IPS-20b (cell line): ENCODE measurements around the gene MAGEB17.
"Not testable (repeated sequence)": the region's sequence is repeated elsewhere in the genome, so short reads cannot be mapped to it uniquely, and the experiment has no call there.

ENCODE experiments used
- H3K27ac ChIP-seq: one replicate; pipeline ENCODE4 v1.5.1; 2013; ENCODE audit warnings: low read length
- H3K27me3 ChIP-seq: 2 replicates; pipeline ENCODE4 v1.6.1; 2013; ENCODE audit warnings: mild to moderate bottlenecking, low read length, inconsistent platforms; ENCODE audit not compliant: insufficient read depth
- H3K36me3 ChIP-seq: 2 replicates; pipeline ENCODE4 v1.6.1; 2013; ENCODE audit warnings: low read depth, mild to moderate bottlenecking, inconsistent platforms, low read length, moderate library complexity; ENCODE audit not compliant: insufficient read depth
- H3K4me1 ChIP-seq: 2 replicates; pipeline ENCODE4 v1.6.1; 2013; ENCODE audit warnings: mild to moderate bottlenecking, control low read depth, inconsistent platforms, low read length, moderate library complexity; ENCODE audit not compliant: insufficient read depth
- H3K4me3 ChIP-seq: 2 replicates; pipeline ENCODE4 v1.5.1; 2013; ENCODE audit warnings: mild to moderate bottlenecking, low read length, inconsistent platforms
- H3K9ac ChIP-seq: 2 replicates; pipeline ENCODE4 v1.6.1; 2013; ENCODE audit warnings: low read depth, mild to moderate bottlenecking, inconsistent platforms, low read length, moderate library complexity
- H3K9me3 ChIP-seq: 2 replicates; pipeline ENCODE4 v1.6.1; 2013; ENCODE audit warnings: mild to moderate bottlenecking, low read depth, low read length, inconsistent platforms; ENCODE audit not compliant: insufficient read depth

Gene MAGEB17

DNA sequence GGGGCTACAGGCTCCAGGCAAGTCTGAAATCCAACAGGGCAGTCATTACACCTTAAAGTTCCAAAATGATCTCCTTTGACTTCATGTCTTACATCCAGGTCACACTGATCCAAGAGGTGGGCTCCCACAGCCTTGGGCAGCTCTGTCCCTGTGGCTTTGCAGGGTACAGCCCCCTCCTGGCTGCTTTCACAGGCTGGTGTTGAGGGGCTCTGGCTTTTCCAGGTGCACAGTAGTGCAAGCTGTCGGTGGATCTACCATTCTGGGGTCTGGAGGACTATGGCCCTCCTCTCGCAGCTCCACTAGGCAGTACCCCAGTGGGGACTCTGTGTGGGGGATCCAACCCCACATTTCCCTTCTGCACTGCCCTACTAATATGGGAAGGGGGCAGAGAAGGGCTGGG lies 6.1 kb upstream of the MAGEB17 start:
- not testable (repeated sequence) for H3K4me3 ChIP-seq, H3K9me3 ChIP-seq, H3K9ac ChIP-seq, H3K4me1 ChIP-seq, H3K27me3 ChIP-seq, H3K27ac ChIP-seq
- peaks cover 13% of the 10 kb centered on the region; the same call in 1 of the 2 replicates for H3K36me3 ChIP-seq

DNA sequence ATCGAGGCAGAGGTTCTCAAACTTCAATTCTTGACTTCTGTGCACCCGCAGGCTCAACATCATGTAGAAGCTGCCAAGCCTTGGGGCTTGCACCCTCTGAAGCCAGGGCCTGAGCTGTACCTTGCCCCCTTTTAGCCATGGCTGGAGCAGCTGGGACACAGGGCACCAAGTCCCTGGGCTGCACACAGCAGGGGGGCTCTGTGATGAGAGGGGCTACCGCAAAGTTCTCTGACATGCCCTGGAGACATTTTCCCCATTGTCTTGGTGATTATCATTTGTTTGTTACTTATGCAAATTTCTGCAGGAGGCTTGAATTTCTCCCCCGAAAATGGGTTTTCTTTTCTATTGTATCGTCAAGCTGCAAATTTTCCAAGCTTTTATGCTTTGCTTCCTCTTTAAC lies 4.9 kb upstream of the MAGEB17 start:
- H3K9ac ChIP-seq: no peak overlapping the region
- H3K4me3 ChIP-seq: no peak overlapping the region
- H3K36me3 ChIP-seq: peaks cover 2% of the 10 kb centered on the region; the same call in 1 of the 2 replicates
- H3K4me1 ChIP-seq: no peaks in the 10 kb centered on the region
- H3K9me3 ChIP-seq: no peaks in the 10 kb centered on the region
- H3K27ac ChIP-seq: no peak overlapping the region
- no peaks in the 10 kb centered on the region for H3K27me3 ChIP-seq

DNA sequence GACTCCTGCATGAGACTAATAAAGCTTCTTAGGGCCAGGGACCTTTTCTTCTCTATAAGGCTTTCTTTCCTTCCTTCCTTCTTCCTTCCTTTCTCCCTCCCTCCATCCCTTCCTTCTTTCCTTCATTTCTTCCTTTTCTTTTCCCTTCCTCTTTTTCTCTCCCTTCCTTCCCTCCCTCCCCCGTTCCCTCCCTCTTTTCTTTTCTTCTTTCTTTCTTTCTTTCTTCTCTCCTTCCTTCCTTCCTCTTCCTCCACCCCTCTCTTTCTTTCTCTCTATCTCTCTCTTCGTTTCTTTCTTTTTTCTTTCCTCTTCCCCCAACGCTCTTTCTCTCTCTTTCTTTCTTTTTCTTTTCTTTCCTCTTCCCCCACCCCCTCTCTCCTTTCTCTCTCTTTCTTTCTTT lies 2.5 kb upstream of the MAGEB17 start:
- no peak overlapping the region for H3K27ac ChIP-seq
- H3K4me3 ChIP-seq: no peak overlapping the region
- H3K27me3 ChIP-seq: no peaks in the 10 kb centered on the region
- H3K4me1 ChIP-seq: no peaks in the 10 kb centered on the region
- no peaks in the 10 kb centered on the region; the same call in 1 of the 2 replicates for H3K36me3 ChIP-seq
- no peak overlapping the region for H3K9ac ChIP-seq
- no peaks in the 10 kb centered on the region for H3K9me3 ChIP-seq

DNA sequence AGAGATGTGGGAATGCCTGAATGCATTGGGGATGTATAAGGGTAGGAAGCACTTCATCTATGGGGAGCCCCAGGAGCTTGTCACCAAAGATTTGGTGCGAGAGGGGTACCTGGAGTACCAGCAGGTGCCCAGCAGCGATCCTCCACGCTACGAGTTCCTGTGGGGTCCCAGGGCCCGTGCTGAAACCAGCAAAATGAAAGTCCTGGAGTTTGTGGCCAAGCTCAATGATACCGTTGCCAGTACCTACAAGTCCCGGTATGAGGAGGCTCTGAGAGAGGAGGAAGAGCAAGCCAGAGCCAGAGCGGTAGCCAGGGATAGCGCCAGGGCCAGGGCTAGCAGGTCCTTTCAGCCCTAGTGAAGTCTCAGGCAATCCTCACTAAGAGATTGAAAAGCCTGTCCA lies 3.8 kb downstream of the MAGEB17 start:
- Histone ChIP-seq H3K27me3 (no peaks in the 10 kb centered on the region), H3K4me1 (no peaks in the 10 kb centered on the region), H3K4me3 (no peak overlapping the region), H3K36me3 (no peaks in the 10 kb centered on the region), H3K9me3 (no peaks in the 10 kb centered on the region), H3K27ac (no peak overlapping the region), H3K9ac (no peak overlapping the region)

DNA sequence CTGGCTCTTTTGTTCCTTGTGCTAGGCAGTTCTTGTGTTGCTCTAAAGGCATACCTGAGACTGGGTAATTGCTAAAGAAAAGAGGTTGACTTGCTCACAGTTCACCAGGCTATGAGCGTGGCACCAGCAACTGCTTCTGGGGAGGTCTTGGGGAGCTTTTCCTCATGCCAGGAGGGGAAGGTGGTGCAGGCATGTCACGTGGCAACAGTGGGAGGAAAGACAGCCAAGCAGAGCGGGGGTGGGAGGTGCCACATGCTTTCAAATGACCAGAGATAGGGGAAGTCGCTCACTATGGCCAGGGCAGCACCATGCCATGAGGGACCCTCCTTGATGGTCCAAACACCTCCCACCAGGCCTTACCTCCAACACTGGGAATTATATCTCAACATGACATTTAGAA lies 4.7 kb downstream of the MAGEB17 start:
- Histone ChIP-seq H3K4me1 (no peaks in the 10 kb centered on the region), H3K9ac (no peak overlapping the region), H3K27me3 (no peaks in the 10 kb centered on the region), H3K27ac (no peak overlapping the region), H3K4me3 (no peak overlapping the region), H3K36me3 (no peaks in the 10 kb centered on the region; the same call in 1 of the 2 replicates), H3K9me3 (no peaks in the 10 kb centered on the region)

DNA sequence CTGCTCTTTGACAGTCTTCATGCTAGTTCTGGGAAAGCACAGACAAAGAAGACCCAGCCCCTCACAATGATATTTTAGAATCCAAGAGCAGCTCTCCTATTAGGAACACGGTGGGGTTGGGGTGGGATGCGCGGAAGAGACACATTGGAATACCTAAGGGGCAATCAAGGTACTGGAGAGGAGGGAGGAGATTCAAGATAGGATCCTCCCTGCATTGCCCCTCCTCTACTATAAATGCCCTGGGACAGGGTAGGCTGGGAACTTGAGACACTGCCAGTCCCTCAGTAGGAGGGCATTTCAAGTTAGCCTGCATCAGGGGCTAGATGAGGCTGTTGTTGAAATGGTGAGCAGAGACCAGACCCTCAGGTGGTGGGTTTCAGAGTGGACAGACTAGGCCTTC lies 5.1 kb downstream of the MAGEB17 start:
- H3K27me3 ChIP-seq: no peaks in the 10 kb centered on the region
- H3K9me3 ChIP-seq: no peaks in the 10 kb centered on the region
- H3K27ac ChIP-seq: no peak overlapping the region
- H3K4me3 ChIP-seq: no peak overlapping the region
- H3K36me3 ChIP-seq: no peaks in the 10 kb centered on the region; the same call in 1 of the 2 replicates
- no peaks in the 10 kb centered on the region; the same call in 1 of the 2 replicates for H3K4me1 ChIP-seq
- H3K9ac ChIP-seq: no peak overlapping the region

DNA sequence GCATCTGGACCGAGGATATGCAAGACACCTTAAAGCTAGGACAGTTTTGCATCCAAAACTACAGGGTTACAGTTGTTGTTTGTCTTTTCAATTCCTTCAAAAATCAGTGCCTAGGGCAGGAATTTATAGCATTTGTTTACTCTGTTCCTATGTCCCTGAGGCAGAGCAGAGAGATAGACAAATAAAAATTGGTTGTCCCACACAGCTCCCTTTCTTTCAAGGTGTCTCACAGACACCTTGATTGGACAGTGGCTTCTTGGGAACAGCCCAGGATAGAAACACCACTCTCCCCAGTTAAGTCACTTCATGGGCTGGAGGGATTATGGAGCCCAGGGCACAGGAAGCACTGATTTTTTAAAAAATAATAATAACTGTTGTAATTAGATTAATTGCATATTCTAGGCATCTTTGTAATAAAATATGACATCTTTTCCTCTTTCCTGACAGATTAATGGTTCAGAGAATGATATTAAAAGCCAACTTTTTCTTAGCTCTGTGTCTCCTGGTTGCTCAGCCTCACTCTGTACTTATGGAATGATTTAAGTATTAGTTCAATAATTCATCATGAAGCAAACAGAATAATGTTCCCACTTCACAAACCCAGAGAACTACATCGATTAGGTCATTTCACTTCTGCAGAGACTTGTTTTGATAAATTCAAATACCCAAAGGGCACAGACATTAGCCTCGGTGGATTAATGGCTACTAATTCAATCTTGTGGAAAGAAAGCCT lies 8.2 kb downstream of the MAGEB17 start:
- no peak overlapping the region for H3K9ac ChIP-seq
- H3K27me3 ChIP-seq: no peaks in the 10 kb centered on the region
- H3K36me3 ChIP-seq: no peaks in the 10 kb centered on the region; the same call in 1 of the 2 replicates
- no peak overlapping the region for H3K27ac ChIP-seq
- peaks cover 5% of the 10 kb centered on the region; the same call in 1 of the 2 replicates for H3K4me1 ChIP-seq
- H3K4me3 ChIP-seq: no peak overlapping the region
- H3K9me3 ChIP-seq: no peaks in the 10 kb centered on the region

DNA sequence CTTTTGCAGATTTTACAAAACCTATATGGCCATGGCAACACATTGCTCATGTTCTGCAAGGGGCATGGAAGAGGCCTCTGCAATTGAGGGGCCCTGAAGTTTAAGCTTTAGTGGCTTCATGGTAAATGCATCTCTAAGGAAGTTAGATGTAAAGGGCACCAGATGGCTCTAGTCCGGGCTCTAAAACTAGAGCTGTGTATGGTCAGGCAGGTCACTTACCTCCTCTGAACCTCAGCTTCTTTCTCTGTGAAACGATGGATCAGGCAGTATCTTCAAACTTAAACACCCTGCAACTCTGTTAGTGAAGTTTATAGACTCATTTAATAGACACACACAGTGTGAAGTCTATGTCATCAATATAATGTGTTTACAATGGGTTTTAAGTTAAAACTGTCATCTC lies 10.0 kb downstream of the MAGEB17 start:
- H3K9me3 ChIP-seq: no peaks in the 10 kb centered on the region
- peaks cover 5% of the 10 kb centered on the region; the same call in 1 of the 2 replicates for H3K4me1 ChIP-seq
- H3K9ac ChIP-seq: no peak overlapping the region
- no peaks in the 10 kb centered on the region; the same call in 1 of the 2 replicates for H3K36me3 ChIP-seq
- H3K27ac ChIP-seq: no peak overlapping the region
- no peak overlapping the region for H3K4me3 ChIP-seq
- H3K27me3 ChIP-seq: no peaks in the 10 kb centered on the region

DNA sequence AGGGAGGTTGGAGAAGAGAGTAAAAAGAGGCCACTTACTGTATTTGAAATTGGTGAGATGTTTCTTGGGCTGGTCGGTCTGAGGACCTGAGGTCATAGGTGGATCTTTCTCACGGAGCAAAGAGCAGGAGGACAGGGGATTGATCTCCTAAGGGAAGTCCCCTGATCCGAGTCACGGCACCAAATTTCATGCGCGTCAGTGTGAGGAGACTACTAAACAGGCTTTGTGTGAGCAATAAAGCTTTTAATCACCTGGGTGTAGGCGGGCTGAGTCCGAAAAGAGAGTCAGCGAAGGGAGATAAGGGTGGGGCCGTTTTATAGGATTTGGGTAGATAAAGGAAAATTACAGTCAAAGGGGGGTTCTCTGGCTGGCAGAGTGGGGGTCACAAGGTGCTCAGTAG lies 16.6 kb downstream of the MAGEB17 start:
- not testable (repeated sequence) for H3K27ac ChIP-seq, H3K4me3 ChIP-seq, H3K9me3 ChIP-seq, H3K36me3 ChIP-seq, H3K9ac ChIP-seq, H3K27me3 ChIP-seq
- peaks cover 23% of the 10 kb centered on the region; the same call in 1 of the 2 replicates for H3K4me1 ChIP-seq

DNA sequence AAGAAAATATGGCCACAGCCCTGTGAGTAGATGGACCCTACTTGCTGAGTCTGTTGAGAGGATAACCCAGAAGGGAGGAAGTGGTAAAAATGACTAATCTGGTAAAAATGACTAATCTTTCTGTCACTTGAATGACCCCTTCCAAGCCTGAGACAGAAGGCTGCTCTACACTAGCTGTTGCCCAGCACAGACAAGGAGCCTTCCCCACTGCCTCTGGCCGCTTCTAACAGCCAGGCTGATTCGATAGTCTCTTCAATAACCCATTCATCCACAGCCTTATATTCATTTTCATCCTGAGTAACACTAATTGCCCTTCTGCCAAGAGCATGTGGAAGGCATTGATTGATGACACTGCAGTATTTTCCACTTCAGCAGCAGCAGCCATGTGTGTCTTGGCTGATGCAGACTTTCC lies 18.4 kb downstream of the MAGEB17 start:
- Histone ChIP-seq H3K9me3 (no peaks in the 10 kb centered on the region), H3K36me3 (no peaks in the 10 kb centered on the region), H3K27me3 (no peaks in the 10 kb centered on the region), H3K4me3 (no peak overlapping the region), H3K9ac (peak overlapping the region; percentile 52; the same call in 1 of the 2 replicates), H3K27ac (no peak overlapping the region), H3K4me1 (peaks cover 21% of the 10 kb centered on the region; the same call in 1 of the 2 replicates)

DNA sequence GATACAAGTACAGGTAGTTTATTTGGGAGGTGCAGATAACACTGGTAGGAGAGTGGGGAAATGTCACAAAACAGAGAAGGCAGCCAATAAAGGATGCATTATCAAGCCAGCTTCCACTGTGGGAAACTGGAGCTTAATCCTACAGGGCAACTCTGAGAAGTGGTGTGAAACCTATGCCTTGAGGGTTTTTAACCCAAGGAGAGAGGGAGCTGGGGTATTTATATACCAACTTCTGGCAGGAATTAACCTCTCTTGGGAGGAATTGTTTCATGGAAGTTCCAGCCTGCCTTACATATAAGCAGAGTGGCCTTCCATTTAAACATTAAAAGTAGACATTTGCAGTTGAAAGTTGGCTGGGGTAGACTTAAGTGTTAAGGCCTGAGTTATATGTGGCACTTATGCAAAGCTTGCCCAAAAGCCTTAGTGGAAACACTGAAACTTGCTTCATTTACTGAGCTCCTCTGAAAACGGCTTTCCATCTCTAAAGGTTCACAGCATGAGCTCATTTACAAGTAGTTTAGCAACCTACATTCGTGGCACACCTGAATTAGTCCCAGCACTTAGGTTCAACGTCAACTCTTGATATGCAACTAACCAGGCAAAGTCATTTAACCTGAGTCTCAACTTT lies 19.2 kb downstream of the MAGEB17 start:
- Histone ChIP-seq H3K9me3 (no peaks in the 10 kb centered on the region), H3K27ac (no peak overlapping the region), H3K36me3 (no peaks in the 10 kb centered on the region), H3K9ac (peak overlapping the region; percentile 52; the same call in 1 of the 2 replicates), H3K27me3 (no peaks in the 10 kb centered on the region), H3K4me3 (no peak overlapping the region), H3K4me1 (peaks cover 21% of the 10 kb centered on the region; the same call in 1 of the 2 replicates)
